GM21576 (cell line): ENCODE data around the gene ETFB.

Source experiments
- ATAC-seq: cut with Tn5 transposase; IDR thresholded peaks from one replicate; pipeline ENCODE4 v1.9.1; 2021; ENCODE audit warnings: mild to moderate bottlenecking, moderate library complexity; ENCODE audit not compliant: unreplicated experiment

The ETFB gene

GRCh38 chr19:51296336-51297093 is 69.7 kb downstream of the ETFB start:
- no peak for ATAC-seq

GRCh38 chr19:51295382-51296126 is 70.6 kb downstream of the ETFB start:
- ATAC-seq: no peak
